ENCODE data around the gene KRT5. TPM values are rescaled to one million over a fixed set of nuclear protein-coding genes. Genes with fewer than 3 reads are reported as not detected.
A peak's percentile ranks its signal among the peaks of the same experiment; 100 is the strongest.

KRT5 gene
- total RNA-seq, 1 donor from 2014 or later = 3.3 TPM

- peak; percentile 48 for DNase-seq (ENCODE audit: low read depth)
Measured at GRCh38 chr12:52539083-52539820, 19.1 kb upstream of the KRT5 start.

GRCh38 chr12:52537101-52537500 lies 16.9 kb upstream of the KRT5 start:
- no peak for DNase-seq (ENCODE audit: low read depth)

GRCh38 chr12:52535574-52535973 lies 15.4 kb upstream of the KRT5 start:
- DNase-seq (ENCODE audit: low read depth) = peak; percentile 11

GRCh38 chr12:52534482-52534881 lies 14.3 kb upstream of the KRT5 start:
- DNase-seq (ENCODE audit: low read depth) = no peak

GRCh38 chr12:52533686-52534470 lies 13.7 kb upstream of the KRT5 start:
- DNase-seq (ENCODE audit: low read depth) = no peak

- DNase-seq (ENCODE audit: low read depth) = no peak
Measured at GRCh38 chr12:52532636-52533035, 12.4 kb upstream of the KRT5 start.

- no peak for DNase-seq (ENCODE audit: low read depth)
Measured at GRCh38 chr12:52531566-52532300, 11.5 kb upstream of the KRT5 start.

GRCh38 chr12:52530905-52531304 lies 10.7 kb upstream of the KRT5 start:
- DNase-seq (ENCODE audit: low read depth) = no peak

GRCh38 chr12:52530366-52530765 lies 10.2 kb upstream of the KRT5 start:
- DNase-seq (ENCODE audit: low read depth) = no peak

- no peak for DNase-seq (ENCODE audit: low read depth)
Measured at GRCh38 chr12:52529846-52530245, 9.7 kb upstream of the KRT5 start.

- DNase-seq (ENCODE audit: low read depth) = no peak
Measured at GRCh38 chr12:52529417-52529816, 9.2 kb upstream of the KRT5 start.

GRCh38 chr12:52528641-52529143 lies 8.5 kb upstream of the KRT5 start:
- DNase-seq (ENCODE audit: low read depth) = no peak

GRCh38 chr12:52527121-52527800 lies 7.1 kb upstream of the KRT5 start:
- no peak for DNase-seq (ENCODE audit: low read depth)

- DNase-seq (ENCODE audit: low read depth) = no peak
Measured at GRCh38 chr12:52526511-52526951, 6.3 kb upstream of the KRT5 start.

GRCh38 chr12:52525661-52526499 lies 5.7 kb upstream of the KRT5 start:
- DNase-seq (ENCODE audit: low read depth) = no peak

GRCh38 chr12:52524898-52525591 lies 4.9 kb upstream of the KRT5 start:
- no peak for DNase-seq (ENCODE audit: low read depth)

GRCh38 chr12:52524241-52524897 lies 4.2 kb upstream of the KRT5 start:
- no peak for DNase-seq (ENCODE audit: low read depth)

GRCh38 chr12:52523824-52524223 lies 3.6 kb upstream of the KRT5 start:
- DNase-seq (ENCODE audit: low read depth) = no peak

All from myocyte (in vitro differentiated cells).